HUES64 (cell line): ENCODE results near the gene PSD2.

Source experiments
- H3K27ac ChIP-seq: 2 replicates; pipeline ENCODE4 v1.7.0; 2013; ENCODE audit warnings: low read depth, low read length, inconsistent platforms
- H3K27me3 ChIP-seq: 2 replicates; pipeline ENCODE4 v1.6.1; 2013; ENCODE audit warnings: mild to moderate bottlenecking, low read length; ENCODE audit not compliant: insufficient read depth
- H3K36me3 ChIP-seq: 2 replicates; pipeline ENCODE4 v1.6.1; 2013; ENCODE audit warnings: mild to moderate bottlenecking, low read length; ENCODE audit not compliant: insufficient read depth
- H3K4me1 ChIP-seq: 2 replicates; pipeline ENCODE4 v1.6.1; 2013; ENCODE audit warnings: mild to moderate bottlenecking, low read length, moderate library complexity; ENCODE audit not compliant: insufficient read depth
- H3K4me3 ChIP-seq: 2 replicates; pipeline ENCODE4 v1.5.1; 2013; ENCODE audit warnings: mild to moderate bottlenecking, low read length, moderate library complexity
- H3K9ac ChIP-seq: 2 replicates; pipeline ENCODE4 v1.6.1; 2013; ENCODE audit warnings: mild to moderate bottlenecking, low read depth, low read length
- H3K9me3 ChIP-seq: 2 replicates; pipeline ENCODE4 v1.6.1; 2013; ENCODE audit warnings: low read depth, low read length; ENCODE audit not compliant: insufficient read depth
- WGBS: fragments of 150-250, 120-280 bp; methylation state at CpG from one replicate; pipeline ENCODE4 v1.1.7; 2013; ENCODE audit warnings: missing lambda C conversion rate; 5-methylcytosine and 5-hydroxymethylcytosine counted together

The PSD2 gene

DNA sequence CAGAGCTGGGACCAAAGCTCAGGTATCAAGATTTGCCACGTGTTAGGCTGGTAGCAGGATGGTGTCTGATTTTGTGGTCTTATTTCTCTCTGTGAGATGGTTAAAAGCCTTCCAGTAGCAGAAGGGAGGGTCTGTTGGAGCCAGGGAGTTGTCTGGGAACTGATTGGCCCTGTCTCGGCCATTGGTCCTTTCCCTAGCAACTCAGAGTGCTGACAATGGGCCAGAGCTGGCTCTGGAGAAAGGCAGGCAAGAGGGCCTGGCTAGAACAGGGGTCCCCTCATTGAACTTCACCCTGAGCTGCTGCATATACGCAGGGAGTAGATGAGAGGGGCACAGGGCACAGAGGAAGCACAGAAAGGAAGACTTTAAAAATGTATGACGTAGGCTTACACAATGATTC lies 92.8 kb downstream of the PSD2 start:
- Histone ChIP-seq H3K4me3 (no peak overlapping the region), H3K4me1 (no peaks in the 10 kb centered on the region), H3K9ac (no peak overlapping the region), H3K9me3 (no peaks in the 10 kb centered on the region), H3K27ac (no peak overlapping the region), H3K36me3 (no peaks in the 10 kb centered on the region), H3K27me3 (peaks cover 7% of the 10 kb centered on the region; the same call in 1 of the 2 replicates)
- 84% methylated on average over 4 of the region's 4 CpGs for WGBS

DNA sequence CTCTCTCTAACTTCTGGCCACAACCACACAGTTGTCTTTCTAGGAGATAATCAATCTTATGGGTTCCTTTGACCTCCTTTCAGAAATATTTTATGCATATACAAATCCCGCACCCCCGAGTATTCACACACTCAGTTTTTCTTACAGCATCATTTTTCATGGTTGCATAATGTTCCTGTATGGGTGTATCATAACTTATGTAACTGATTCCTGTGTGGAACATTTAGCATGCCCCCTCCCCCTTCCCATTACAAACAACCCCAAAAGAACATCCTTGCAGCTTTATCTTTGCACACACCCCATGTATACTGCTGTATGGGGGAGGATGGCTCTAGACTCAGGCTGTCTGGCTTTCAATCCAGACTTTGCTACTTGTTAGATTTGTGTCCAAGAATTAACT lies 93.8 kb downstream of the PSD2 start:
- Histone ChIP-seq H3K4me3 (no peak overlapping the region), H3K4me1 (no peaks in the 10 kb centered on the region), H3K9ac (no peak overlapping the region), H3K9me3 (no peaks in the 10 kb centered on the region), H3K27me3 (peaks cover 7% of the 10 kb centered on the region; the same call in 1 of the 2 replicates), H3K27ac (no peak overlapping the region), H3K36me3 (no peaks in the 10 kb centered on the region)
- WGBS = 100% methylated on average over 1 of the region's 2 CpGs

DNA sequence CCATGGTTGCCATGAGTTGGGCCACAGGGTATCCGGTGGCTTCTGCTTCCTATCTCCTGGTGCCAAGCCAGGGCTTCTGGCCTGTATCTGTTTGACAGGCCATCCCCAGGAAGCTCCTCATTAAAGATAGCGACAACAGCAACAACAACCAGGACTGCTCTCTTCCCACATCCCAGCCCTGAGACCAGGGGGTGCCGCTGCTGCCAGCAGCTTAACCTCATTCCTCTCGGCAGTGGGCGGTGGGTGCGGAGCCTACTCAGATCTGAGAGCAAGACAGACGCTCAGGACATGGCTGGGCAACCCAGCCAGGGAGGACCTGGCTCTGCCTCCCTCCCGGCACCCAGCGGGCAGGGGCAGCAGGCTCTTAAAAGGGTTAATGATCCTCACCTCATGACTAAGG lies 98.3 kb downstream of the PSD2 start:
- H3K36me3 ChIP-seq = no peaks in the 10 kb centered on the region
- H3K4me3 ChIP-seq = no peak overlapping the region
- 84% methylated on average over 9 of the region's 9 CpGs for WGBS
- no peak overlapping the region for H3K27ac ChIP-seq
- peaks cover 30% of the 10 kb centered on the region for H3K27me3 ChIP-seq
- H3K9ac ChIP-seq = no peak overlapping the region
- H3K4me1 ChIP-seq = no peaks in the 10 kb centered on the region
- H3K9me3 ChIP-seq = no peaks in the 10 kb centered on the region
